ENCODE results near the gene UQCRQ.
A peak's percentile ranks its signal among the peaks of the same experiment; 100 is the strongest.

Gene UQCRQ

GRCh38 chr5:132830436-132831094 lies 35.9 kb upstream of the UQCRQ start, which contains the start of gene SHROOM1:
Gene SHROOM1 (minus strand): TSS chr5:132830647. CDS start chr5:132826140, 4,507 bp downstream.
- TF ChIP-seq EZH2 (IDR thresholded peaks at IDR 0.05; ENCODE audit: borderline replicate concordance, low read length) = no peak
- no peak for TF ChIP-seq CTCF (IDR thresholded peaks at IDR 0.05; ENCODE audit: low read length)
- no peaks in the 10 kb centered on the region for H3K9me2 ChIP-seq (ENCODE audit: low read depth, low read length)
- H3K79me2 ChIP-seq (ENCODE audit: insufficient read depth, low read length) = no peaks in the 10 kb centered on the region
- peak within 1 kb of the TSS; percentile 74 for H3K9ac ChIP-seq (ENCODE audit: low read length)
- H3K4me1 ChIP-seq (ENCODE audit: insufficient read depth, low read length, severe bottlenecking) = peaks cover 5% of the 10 kb centered on the region
- H2AFZ ChIP-seq (ENCODE audit: low read length) = no peak within 1 kb of the TSS
- H3K36me3 ChIP-seq (ENCODE audit: insufficient read depth, low read length) = no peaks in the 10 kb centered on the region
- H3K4me3 ChIP-seq (ENCODE audit: low read depth, low read length, poor library complexity, severe bottlenecking) = peak within 1 kb of the TSS; percentile 76
- no peaks in the 10 kb centered on the region for H3K9me3 ChIP-seq (ENCODE audit: low read length)
- H4K20me1 ChIP-seq (ENCODE audit: insufficient read depth, low read length) = no peaks in the 10 kb centered on the region
- peak within 1 kb of the TSS; percentile 91 for H3K4me2 ChIP-seq (ENCODE audit: low read length)
- no peak within 1 kb of the TSS for H3K27ac ChIP-seq (ENCODE audit: low read depth, low read length, poor library complexity, severe bottlenecking)
- H3K27me3 ChIP-seq (ENCODE audit: insufficient read depth, low read length) = no peaks in the 10 kb centered on the region
- H3F3A ChIP-seq (ENCODE audit: insufficient read depth, low read length) = no peaks in the 10 kb centered on the region

GRCh38 chr5:132831095-132831860 lies 35.2 kb upstream of the UQCRQ start:
- peak overlapping the region; percentile 91 for H3K4me2 ChIP-seq (ENCODE audit: low read length)
- TF ChIP-seq EZH2 (IDR thresholded peaks at IDR 0.05; ENCODE audit: borderline replicate concordance, low read length) = no peak
- no peak for TF ChIP-seq CTCF (IDR thresholded peaks at IDR 0.05; ENCODE audit: low read length)

GRCh38 chr5:132832612-132833011 lies 33.8 kb upstream of the UQCRQ start:
- H3K9me2 ChIP-seq (ENCODE audit: low read depth, low read length) = no peaks in the 10 kb centered on the region

More at GRCh38 chr5:132831095-132831860, 35.2 kb upstream of the UQCRQ start:
- Histone ChIP-seq H3K9me2 (ENCODE audit: low read depth, low read length) (no peaks in the 10 kb centered on the region), H4K20me1 (ENCODE audit: insufficient read depth, low read length) (no peaks in the 10 kb centered on the region), H3K79me2 (ENCODE audit: insufficient read depth, low read length) (no peaks in the 10 kb centered on the region), H3K36me3 (ENCODE audit: insufficient read depth, low read length) (no peaks in the 10 kb centered on the region), H3K9ac (ENCODE audit: low read length) (peak overlapping the region; percentile 74; the same call in 1 of the 2 replicates), H3F3A (ENCODE audit: insufficient read depth, low read length) (no peaks in the 10 kb centered on the region), H3K4me3 (ENCODE audit: low read depth, low read length, poor library complexity, severe bottlenecking) (peak overlapping the region; percentile 76), H3K9me3 (ENCODE audit: low read length) (no peaks in the 10 kb centered on the region), H3K4me1 (ENCODE audit: insufficient read depth, low read length, severe bottlenecking) (peaks cover 5% of the 10 kb centered on the region), H3K27ac (ENCODE audit: low read depth, low read length, poor library complexity, severe bottlenecking) (no peak overlapping the region), H3K27me3 (ENCODE audit: insufficient read depth, low read length) (no peaks in the 10 kb centered on the region), H2AFZ (ENCODE audit: low read length) (no peak overlapping the region)

More at GRCh38 chr5:132832612-132833011, 33.8 kb upstream of the UQCRQ start:
- Histone ChIP-seq H3F3A (ENCODE audit: insufficient read depth, low read length) (no peaks in the 10 kb centered on the region), H3K79me2 (ENCODE audit: insufficient read depth, low read length) (no peaks in the 10 kb centered on the region), H3K36me3 (ENCODE audit: insufficient read depth, low read length) (no peaks in the 10 kb centered on the region), H3K4me3 (ENCODE audit: low read depth, low read length, poor library complexity, severe bottlenecking) (no peak overlapping the region), H3K27me3 (ENCODE audit: insufficient read depth, low read length) (no peaks in the 10 kb centered on the region), H4K20me1 (ENCODE audit: insufficient read depth, low read length) (no peaks in the 10 kb centered on the region), H3K27ac (ENCODE audit: low read depth, low read length, poor library complexity, severe bottlenecking) (no peak overlapping the region), H3K9me3 (ENCODE audit: low read length) (no peaks in the 10 kb centered on the region), H3K4me1 (ENCODE audit: insufficient read depth, low read length, severe bottlenecking) (peaks cover 5% of the 10 kb centered on the region), H2AFZ (ENCODE audit: low read length) (no peak overlapping the region), H3K9ac (ENCODE audit: low read length) (no peak overlapping the region), H3K4me2 (ENCODE audit: low read length) (no peak overlapping the region)
- TF ChIP-seq EZH2 (IDR thresholded peaks at IDR 0.05; ENCODE audit: borderline replicate concordance, low read length) (no peak), CTCF (IDR thresholded peaks at IDR 0.05; ENCODE audit: low read length) (no peak)

Data from OCI-LY1 (cell line).